Activated CD4-positive, alpha-beta T cell treated with anti-CD3 and anti-CD28 coated beads, Interleukin-2, amount 50 U/mL, for 16 hours (primary cell): ENCODE data around the gene AK3.
"Not testable (repeated sequence)": the region's sequence is repeated elsewhere in the genome, so short reads cannot be mapped to it uniquely, and the experiment has no call there.

ENCODE experiments used
- DNase-seq: peaks from one replicate; pipeline ENCODE4 v3.0.0-alpha.2; 2020

The AK3 gene

GRCh38 chr9:4740638-4741364 lies at the start of gene AK3:
Gene AK3 (minus strand): TSS chr9:4741202. CDS start chr9:4741087, 115 bp downstream.
- DNase-seq = peak; percentile 84

GRCh38 chr9:4788703-4789102 lies 47.7 kb upstream of the AK3 start:
- no peak for DNase-seq

GRCh38 chr9:4787876-4788275 lies 46.9 kb upstream of the AK3 start:
- DNase-seq = no peak

GRCh38 chr9:4786599-4786998 lies 45.6 kb upstream of the AK3 start:
- no peak for DNase-seq

GRCh38 chr9:4784403-4784802 lies 43.4 kb upstream of the AK3 start:
- no peak for DNase-seq

- DNase-seq = not testable (repeated sequence)
Measured at GRCh38 chr9:4783191-4783590, 42.2 kb upstream of the AK3 start.

GRCh38 chr9:4781408-4781807 lies 40.4 kb upstream of the AK3 start:
- DNase-seq = no peak

- DNase-seq = no peak
Measured at GRCh38 chr9:4780651-4781050, 39.6 kb upstream of the AK3 start.

- not testable (repeated sequence) for DNase-seq
Measured at GRCh38 chr9:4774958-4775357, 34.0 kb upstream of the AK3 start.

- DNase-seq = no peak
Measured at GRCh38 chr9:4774209-4774608, 33.2 kb upstream of the AK3 start.

GRCh38 chr9:4771788-4772187 lies 30.8 kb upstream of the AK3 start:
- DNase-seq = no peak

GRCh38 chr9:4769321-4770080 lies 28.5 kb upstream of the AK3 start:
- peak; percentile 26 for DNase-seq

- no peak for DNase-seq
Measured at GRCh38 chr9:4768681-4769080, 27.7 kb upstream of the AK3 start.

- no peak for DNase-seq
Measured at GRCh38 chr9:4764033-4764432, 23.0 kb upstream of the AK3 start.

- DNase-seq = no peak
Measured at GRCh38 chr9:4762886-4763541, 22.0 kb upstream of the AK3 start.

GRCh38 chr9:4762108-4762885 lies 21.3 kb upstream of the AK3 start:
- DNase-seq = peak; percentile 85

GRCh38 chr9:4760122-4760521 lies 19.1 kb upstream of the AK3 start:
- DNase-seq = no peak

- no peak for DNase-seq
Measured at GRCh38 chr9:4756420-4756819, 15.4 kb upstream of the AK3 start.

GRCh38 chr9:4755026-4755609 lies 14.1 kb upstream of the AK3 start:
- no peak for DNase-seq

- DNase-seq = not testable (repeated sequence)
Measured at GRCh38 chr9:4754530-4754929, 13.5 kb upstream of the AK3 start.

- DNase-seq = peak; percentile 44
Measured at GRCh38 chr9:4750023-4750673, 9.1 kb upstream of the AK3 start.

GRCh38 chr9:4748612-4749011 lies 7.6 kb upstream of the AK3 start:
- no peak for DNase-seq
